Measurements from ENCODE around the gene PACS2. TPM values are rescaled to one million over a fixed set of nuclear protein-coding genes. Genes with fewer than 3 reads are reported as not detected.

The PACS2 gene
- total and polyA plus RNA-seq, 2 of the 4 experiments (the other 2 are of a cell fraction) = 15.6 to 32.2 TPM

GRCh38 chr14:105446971-105447370, 132.4 kb downstream of the PACS2 start:
- in situ Hi-C loops (cut with MboI; ENCODE audit: low sequenced_read_pairs) = no loop called here
- H3K14ac ChIP-seq (replicated peaks; ENCODE audit: low read depth, low read length) = no peak overlapping the region
- H4K5ac ChIP-seq (ENCODE audit: low read depth, low read length) = no peak overlapping the region
- no peak overlapping the region for H3K23ac ChIP-seq (ENCODE audit: low read depth, low read length)
- H3K4me3 ChIP-seq (ENCODE audit: insufficient read depth, low read depth, low read length) = no peak overlapping the region
- no peak overlapping the region for H2BK5ac ChIP-seq (ENCODE audit: low read depth, low read length, poor library complexity, severe bottlenecking)
- H3K27ac ChIP-seq (ENCODE audit: insufficient read depth, low read length) = no peak overlapping the region
- H3K56ac ChIP-seq (ENCODE audit: extremely low read depth, insufficient read depth, low read length) = no peak overlapping the region
- no peak overlapping the region for H2BK15ac ChIP-seq (ENCODE audit: low read depth, low read length)
- H2BK120ac ChIP-seq (ENCODE audit: low read depth, low read length) = no peak overlapping the region
- intact Hi-C loops (cut with micrococcal nuclease) = no loop called here
- H3K9ac ChIP-seq (ENCODE audit: low read depth, low read length) = no peak overlapping the region
- ChIA-PET POLR2A (ENCODE audit: unreplicated experiment) (no interaction called here), CTCF (interaction anchor here (0.6 kb wide), 1 partner anchor 64 kb away, joined by 3 read pairs; no protein-coding TSS in a partner anchor)
- H3K9me1 ChIP-seq (ENCODE audit: insufficient read depth, low read length) = no peaks in the 10 kb centered on the region
- H4K20me1 ChIP-seq (ENCODE audit: insufficient read depth, low read length) = peaks cover 31% of the 10 kb centered on the region
- H3K27me3 ChIP-seq (ENCODE audit: control insufficient read depth, insufficient read depth, low read length) = no peaks in the 10 kb centered on the region
- ATAC-seq (ENCODE audit: low read depth) (no peak), DNase-seq (no peak)
- H4K8ac ChIP-seq (ENCODE audit: low read depth in 2 of 2, low read length in 2 of 2) = no peak overlapping the region
- H3K79me1 ChIP-seq (ENCODE audit: low read depth in 1 of 2, low read length in 2 of 2) = peaks cover 5 to 43% of the 10 kb centered on the region in 2 experiments; a peak in 3 of 4 replicates
- TF ChIP-seq CEBPB (IDR thresholded peaks at IDR 0.05; ENCODE audit: low read depth, low read length) = no peak
- no peak for TF ChIP-seq RCOR1 (IDR thresholded peaks at IDR 0.05; ENCODE audit: insufficient replicate concordance, low read length)
- no peak for TF ChIP-seq MXI1 (IDR thresholded peaks at IDR 0.05; ENCODE audit: borderline replicate concordance, low read depth, low read length)
- TF ChIP-seq FOS (IDR thresholded peaks at IDR 0.05; ENCODE audit: low read depth, low read length) = no peak
- no peak for TF ChIP-seq MAFK (IDR thresholded peaks at IDR 0.05; ENCODE audit: low read depth, low read length)
- no peak for TF ChIP-seq BHLHE40 (IDR thresholded peaks at IDR 0.05; ENCODE audit: low read depth, low read length)
- no peak for TF ChIP-seq POLR2A (IDR thresholded peaks at IDR 0.05; ENCODE audit: low read depth, low read length)
- no peak for TF ChIP-seq USF2 (IDR thresholded peaks at IDR 0.05; ENCODE audit: low read depth, low read length)
- TF ChIP-seq ELK1 (IDR thresholded peaks at IDR 0.05; ENCODE audit: borderline replicate concordance, low read depth, low read length) = no peak
- TF ChIP-seq MAZ (IDR thresholded peaks at IDR 0.05; ENCODE audit: borderline replicate concordance, low read depth, low read length) = no peak
- no peak for TF ChIP-seq CHD1 (IDR thresholded peaks at IDR 0.05; ENCODE audit: low read depth, low read length)
- TF ChIP-seq RAD21 (IDR thresholded peaks at IDR 0.05; ENCODE audit: low read length) = no peak
- no peak for TF ChIP-seq CTCF (conservative IDR thresholded peaks at IDR 0.05; ENCODE audit: low read depth, low read length)
- TF ChIP-seq NFE2L2 (IDR thresholded peaks at IDR 0.05; ENCODE audit: low read depth, low read length) = no peak
- no peak for TF ChIP-seq RFX5 (IDR thresholded peaks at IDR 0.05; ENCODE audit: low read depth, low read length)
- H3K4ac ChIP-seq (ENCODE audit: low read depth, low read length) = no peak overlapping the region
- H3K9me3 ChIP-seq (ENCODE audit: control insufficient read depth, insufficient read depth, low read length) = no peaks in the 10 kb centered on the region
- no peak overlapping the region for H3K18ac ChIP-seq (ENCODE audit: low read depth, low read length)
- no peak overlapping the region for H2BK20ac ChIP-seq (ENCODE audit: low read depth, low read length)
- dilution Hi-C loops (cut with HindIII; ENCODE audit: low sequenced_read_pairs, unreplicated experiment) = no loop called here
- no peak overlapping the region for H2AFZ ChIP-seq (replicated peaks; ENCODE audit: low read length, poor library complexity)
- no TSS peak for BruUV-seq (replicated peaks)
- H2AK5ac ChIP-seq (ENCODE audit: low read depth, low read length) = no peak overlapping the region
- H2AK9ac ChIP-seq (replicated peaks; ENCODE audit: low read depth, low read length, poor library complexity) = no peak overlapping the region
- peaks cover 32% of the 10 kb centered on the region for H3K36me3 ChIP-seq (ENCODE audit: control insufficient read depth, insufficient read depth, low read length)
- H3K4me1 ChIP-seq (ENCODE audit: control insufficient read depth, insufficient read depth, low read length) = no peaks in the 10 kb centered on the region
- no peak overlapping the region for H3K4me2 ChIP-seq (ENCODE audit: low read depth, low read length)
- WGBS, 2 experiments (ENCODE audit: extremely low coverage in 2 of 2, insufficient read length in 1 of 2) = 92% methylated on average over 10 of the region's 14 CpGs; no CpG with 5 or more reads in 1 of the 2 experiments
- no peak overlapping the region for H4K91ac ChIP-seq (ENCODE audit: insufficient read depth, low read depth, low read length)

All from IMR-90 (cell line).